HG03432 (cell line): ENCODE data around the gene ULK4.
"Not testable (repeated sequence)": the region's sequence is repeated elsewhere in the genome, so short reads cannot be mapped to it uniquely, and the experiment has no call there.

ENCODE experiments used
- ATAC-seq: cut with Tn5 transposase; IDR thresholded peaks from one replicate; pipeline ENCODE4 v1.9.1; 2021; ENCODE audit warnings: mild to moderate bottlenecking, moderate library complexity; ENCODE audit not compliant: unreplicated experiment

ULK4 gene

DNA sequence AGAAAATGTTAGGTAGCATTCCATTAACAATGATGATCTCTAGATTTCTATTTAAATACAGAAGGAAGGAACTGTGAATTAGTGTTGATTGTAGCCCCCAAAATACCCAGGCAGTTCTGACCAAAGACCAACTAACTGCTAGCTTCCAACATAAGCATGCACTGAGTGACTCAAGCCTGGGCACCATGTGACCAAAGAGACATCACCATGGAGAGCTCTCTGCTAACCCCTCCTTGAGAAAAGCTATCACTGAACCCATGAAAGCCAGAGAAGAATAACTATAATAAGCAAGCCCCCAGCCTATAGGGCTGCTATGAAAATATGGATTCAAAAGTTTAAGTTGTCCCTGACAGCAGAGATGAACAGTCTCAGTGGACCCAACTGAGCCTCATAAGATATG lies 310.2 kb downstream of the ULK4 start:
- no peak for ATAC-seq

DNA sequence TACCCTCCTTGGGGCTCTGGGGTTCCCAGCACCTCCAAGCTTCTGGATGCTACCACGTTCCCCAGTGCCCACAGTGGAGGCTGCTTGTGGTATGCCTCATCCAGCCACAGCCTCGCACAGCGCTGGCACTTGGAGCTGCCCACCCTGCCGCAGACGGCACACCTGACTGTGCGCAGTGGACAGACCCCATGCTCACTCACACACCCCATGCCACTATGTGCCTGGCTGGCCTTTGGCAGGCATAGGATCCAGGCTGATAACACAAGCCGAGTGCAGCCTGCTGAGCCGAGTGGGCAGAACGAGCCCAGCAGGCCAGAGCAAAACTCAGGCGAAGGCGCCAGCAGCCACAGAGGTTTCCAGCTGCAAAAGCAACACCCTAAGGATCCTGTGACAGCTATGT lies 311.5 kb downstream of the ULK4 start:
- ATAC-seq, result no peak

DNA sequence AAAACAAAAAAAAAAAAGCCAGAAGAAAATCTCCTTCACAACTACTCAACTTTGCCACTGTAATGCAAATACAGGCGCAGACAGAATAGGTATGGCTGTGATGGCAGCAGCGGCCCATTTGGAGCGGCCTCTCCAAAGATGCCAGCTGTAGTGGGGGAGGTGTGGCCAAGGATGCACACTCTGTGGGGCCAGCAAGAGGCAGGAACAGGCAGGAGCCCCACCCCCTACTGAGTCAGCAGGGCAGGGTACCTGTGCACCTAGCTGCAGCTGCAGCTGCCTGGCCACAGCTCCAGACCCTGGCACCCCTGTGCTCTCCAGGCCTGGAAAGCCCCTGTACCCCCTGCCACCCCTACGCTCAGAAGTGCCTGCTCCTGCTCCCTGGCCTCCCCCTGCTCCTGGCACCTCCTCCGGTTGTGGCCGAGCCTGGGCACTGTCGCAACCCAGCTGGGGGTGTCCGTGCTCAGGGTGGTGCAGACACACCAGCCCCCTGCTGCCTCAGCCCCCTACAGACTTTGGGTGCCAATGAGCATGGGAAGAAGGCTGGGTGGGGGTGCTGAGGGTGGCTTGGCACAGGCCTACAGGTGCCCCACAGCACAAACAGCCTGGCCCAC lies 312.7 kb downstream of the ULK4 start:
- ATAC-seq, result no peak

DNA sequence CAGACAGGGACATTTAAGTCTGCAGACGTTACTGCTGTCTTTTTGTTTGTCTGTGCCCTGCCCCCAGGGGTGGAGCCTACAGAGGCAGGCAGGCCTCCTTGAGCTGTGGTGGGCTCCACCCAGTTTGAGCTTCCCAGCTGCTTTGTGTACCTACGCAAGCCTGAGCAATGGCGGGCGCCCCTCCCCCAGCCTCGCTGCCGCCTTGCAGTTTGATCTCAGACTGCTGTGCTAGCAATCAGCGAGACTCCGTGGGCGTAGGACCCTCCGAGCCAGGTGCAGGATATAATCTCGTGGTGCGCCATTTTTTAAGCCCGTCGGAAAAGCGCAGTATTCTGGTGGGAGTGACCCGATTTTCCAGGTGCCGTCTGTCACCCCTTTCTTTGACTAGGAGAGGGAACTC lies 314.2 kb downstream of the ULK4 start:
- ATAC-seq, result not testable (repeated sequence)

DNA sequence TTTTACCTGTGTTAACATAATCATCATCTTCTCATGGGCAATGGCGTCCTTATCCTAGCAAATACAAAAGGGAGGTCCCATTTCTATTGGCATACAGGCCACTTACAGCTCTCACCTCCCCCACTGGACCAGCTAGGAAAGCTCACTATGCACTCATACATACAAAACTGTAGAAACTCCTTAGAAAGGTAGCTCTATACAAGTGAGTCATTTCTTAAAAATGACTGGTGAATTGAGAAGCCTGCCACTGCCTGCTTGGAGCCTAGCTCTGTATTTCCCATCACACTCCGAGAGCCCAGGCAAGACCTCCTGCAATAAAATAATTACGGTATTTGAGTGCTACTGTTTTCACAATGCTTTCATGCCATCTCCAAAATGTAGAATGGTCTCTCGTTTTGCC lies 321.8 kb downstream of the ULK4 start:
- ATAC-seq, result no peak

DNA sequence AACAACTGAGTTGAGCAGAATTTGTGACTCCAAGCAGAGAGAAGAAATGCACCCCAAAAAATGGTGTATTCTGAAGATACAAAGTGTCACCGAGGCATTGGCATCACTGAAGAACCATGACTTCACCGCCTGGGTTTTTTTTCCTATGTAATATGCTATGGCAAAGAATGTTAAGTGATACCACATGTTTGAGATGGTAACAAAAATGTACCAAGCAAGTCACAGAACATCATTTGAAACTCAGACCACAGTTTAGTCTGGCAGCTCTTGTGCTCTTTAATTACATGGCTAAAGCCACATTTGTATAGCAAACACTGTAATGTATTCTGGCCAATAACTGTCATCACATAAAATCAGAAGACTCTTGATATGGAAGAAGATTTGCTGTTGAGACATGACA lies 323.5 kb downstream of the ULK4 start:
- no peak for ATAC-seq

DNA sequence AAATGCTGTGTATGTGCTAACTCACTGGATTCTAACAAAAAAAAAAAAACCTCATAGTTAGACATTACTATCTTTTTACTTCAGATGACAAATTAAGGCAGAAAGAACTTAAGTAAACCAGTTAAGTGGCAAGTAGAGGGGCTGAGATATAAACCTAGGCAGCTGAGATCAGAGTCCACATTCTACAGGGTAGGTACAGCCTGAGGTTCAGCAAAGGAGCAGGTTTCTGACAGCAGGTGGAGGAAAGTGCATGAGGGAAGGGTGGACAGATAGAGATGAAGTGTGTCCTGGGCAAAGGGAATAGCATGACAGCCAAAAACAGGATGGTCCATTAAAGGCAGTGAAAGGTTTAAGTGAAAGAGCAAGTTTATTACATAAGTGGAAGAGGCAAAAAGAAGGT lies 329.2 kb downstream of the ULK4 start:
- no peak for ATAC-seq

DNA sequence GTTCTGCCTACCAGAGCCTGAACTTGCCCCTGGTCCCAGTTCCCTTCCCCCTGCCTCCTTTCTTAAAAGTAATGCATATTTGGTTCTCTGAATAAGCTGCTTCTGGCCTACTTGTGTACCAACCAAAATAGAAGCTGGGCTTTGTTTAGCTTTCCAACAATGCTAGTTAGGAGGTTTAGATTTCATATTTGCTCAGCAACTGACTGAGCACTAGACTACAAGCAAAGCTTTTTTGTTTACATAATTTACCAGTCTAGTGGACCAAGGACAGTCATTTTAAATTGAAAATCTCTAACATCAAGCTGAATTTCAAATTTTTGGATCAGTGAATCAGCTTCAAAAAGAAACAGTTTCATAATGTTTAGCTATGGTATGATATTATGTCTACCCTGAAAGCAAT lies 331.2 kb downstream of the ULK4 start:
- ATAC-seq, result no peak

DNA sequence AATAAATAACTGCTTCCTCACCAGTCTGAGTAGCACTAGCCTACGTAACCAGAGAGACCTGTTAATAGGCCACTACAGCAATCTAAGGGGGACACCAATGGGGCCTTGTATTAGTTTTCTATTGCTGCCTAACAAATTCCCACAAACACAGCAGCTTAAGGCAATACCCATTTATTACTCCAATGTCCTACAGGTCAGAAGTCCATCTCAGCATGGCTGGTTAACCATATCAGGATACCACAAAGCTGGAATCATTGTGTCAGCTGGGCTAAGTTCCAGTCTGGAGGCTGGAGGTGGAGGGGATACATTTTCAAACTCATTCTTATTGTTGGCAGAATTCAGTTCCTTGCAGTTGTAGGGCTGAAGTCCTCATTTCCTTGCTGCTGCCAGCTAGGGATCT lies 331.9 kb downstream of the ULK4 start:
- ATAC-seq, result no peak

DNA sequence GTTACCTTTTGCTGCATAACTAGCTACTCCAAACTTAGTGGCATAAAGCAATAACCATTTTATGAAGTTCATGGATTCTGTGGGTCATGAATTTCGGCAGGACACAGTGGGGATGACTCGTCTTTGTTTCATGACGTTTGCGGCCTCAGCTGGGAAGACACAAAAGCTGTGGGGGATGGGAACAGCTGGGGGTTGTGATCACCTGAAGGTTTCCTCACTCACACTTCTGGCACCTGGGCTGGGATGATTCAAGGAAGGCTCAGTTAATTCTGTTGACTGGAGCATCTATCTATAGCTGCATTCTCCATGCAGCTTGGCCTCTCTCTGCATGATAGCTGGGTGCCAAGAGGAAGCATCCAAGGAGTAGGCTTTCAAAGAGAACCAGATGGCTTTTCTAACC lies 332.8 kb downstream of the ULK4 start:
- ATAC-seq, result no peak

DNA sequence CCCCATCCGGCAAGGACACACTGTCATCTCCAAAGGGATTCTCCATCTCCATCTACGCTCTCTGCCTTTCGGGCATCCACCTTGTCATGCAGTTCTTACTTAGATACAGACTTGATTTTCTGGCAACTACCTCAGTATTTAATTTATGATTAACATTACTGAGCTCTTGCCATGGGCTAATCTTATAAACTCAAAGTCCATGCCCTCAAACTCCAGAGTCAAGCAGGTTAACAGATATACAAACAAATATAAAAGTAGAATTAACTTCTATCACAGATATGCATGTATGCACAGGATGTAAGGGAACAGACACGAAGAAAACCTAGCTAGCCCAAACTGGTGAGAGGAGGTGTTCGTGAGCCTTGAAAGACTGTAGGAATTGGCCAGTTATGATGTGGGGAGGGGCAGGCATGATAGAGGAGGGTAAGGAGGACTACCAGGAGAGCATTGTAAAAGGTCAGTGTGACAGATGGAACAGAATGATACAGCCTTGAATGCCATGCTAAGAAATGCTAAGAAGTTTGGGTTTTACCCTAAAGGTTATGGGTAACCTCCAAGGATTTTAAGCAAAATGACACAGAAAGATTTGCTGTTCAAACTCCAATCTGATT lies 334.3 kb downstream of the ULK4 start:
- ATAC-seq, result no peak

DNA sequence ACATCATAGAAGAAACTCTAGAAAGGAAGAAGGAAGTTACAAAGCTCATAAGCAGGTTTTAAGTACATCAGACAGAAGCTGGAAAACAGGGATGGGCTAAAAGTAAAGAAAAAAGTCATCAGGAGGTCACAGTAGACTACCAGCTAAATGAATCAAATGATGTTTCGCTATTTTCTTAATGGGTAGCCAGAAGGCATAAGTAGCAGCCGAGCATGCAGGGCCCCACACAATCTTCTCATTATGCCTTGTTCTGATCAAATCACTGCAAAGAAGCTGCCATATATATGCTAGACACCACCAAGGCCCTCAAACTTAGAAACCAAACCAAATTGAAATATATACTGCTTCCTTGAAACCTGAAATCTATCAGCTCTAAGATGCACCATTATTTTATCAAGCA lies 349.1 kb downstream of the ULK4 start:
- no peak for ATAC-seq

DNA sequence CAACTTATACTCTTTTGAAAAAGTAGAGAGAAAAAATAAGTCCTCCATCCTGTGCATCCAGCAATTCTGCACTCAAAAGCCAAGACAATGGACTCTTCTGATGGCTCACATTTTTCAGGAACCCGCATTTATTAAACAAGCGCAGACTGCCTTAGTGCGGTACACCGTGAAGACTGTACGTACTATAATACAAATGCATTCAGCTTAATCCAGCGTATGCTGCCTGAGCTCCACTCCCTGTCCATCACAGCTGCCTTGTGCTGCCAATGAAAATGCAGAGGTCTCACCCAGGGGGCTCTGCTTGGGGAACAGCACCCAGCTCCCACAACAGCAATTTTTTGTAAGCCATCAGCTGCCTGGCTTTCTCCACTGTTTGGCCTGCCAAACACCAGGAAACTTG lies 350.9 kb downstream of the ULK4 start:
- no peak for ATAC-seq

DNA sequence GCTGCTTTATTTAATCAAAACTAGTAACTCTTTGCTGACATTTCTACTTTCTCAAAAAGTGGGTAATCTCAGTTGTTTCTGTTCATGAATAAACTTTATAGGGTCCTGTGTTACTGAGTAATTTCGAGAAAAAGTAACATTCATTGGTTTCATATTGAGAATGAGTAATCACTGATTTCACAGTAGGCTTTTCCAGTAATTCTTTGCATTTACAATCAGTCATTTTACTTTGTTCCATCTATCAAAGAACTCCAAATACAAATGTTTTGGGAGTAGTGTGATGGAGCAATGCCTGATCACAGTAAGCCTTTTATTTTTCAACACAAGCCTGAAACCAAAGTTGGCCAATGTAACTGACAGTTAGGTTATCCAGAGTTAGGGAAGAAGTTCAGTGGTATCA lies 353.6 kb downstream of the ULK4 start:
- no peak for ATAC-seq

DNA sequence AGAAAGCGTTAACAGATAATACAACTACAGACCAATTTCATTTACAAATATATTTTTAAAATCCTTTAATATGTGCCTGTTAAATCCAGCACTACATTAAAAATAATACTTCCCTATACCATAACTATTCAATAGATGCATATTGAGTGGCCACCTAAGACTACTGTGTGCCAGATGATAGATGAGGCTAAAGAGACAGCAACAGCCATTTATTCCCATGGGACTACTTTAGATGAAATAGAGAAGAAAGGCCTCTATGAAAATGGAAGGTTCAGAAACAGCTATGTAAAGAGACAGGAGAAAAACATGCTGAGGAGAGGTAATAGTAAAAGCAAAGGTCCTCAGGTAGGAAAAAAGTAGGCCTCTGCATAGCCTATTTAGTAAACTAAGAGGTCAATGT lies 358.1 kb downstream of the ULK4 start:
- no peak for ATAC-seq

DNA sequence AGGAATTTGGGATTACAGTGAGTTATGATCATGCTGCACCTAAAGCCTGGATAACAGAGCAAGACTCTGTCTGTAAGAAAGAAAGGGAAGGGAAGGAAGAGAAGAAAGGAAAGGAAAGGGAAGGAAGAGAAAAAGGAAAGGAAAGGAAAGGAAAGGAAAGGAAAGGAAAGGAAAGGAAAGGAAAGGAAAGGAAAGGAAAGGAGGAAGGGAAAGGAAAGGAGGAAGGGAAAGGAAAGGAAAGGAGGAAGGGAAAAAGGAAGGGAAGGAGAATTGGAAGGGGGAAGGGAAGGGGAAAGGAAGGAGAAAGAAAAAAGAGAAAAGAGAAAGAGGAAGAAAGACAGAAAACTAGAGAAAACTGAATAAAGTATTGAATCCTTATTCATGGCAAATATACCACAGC lies 359.8 kb downstream of the ULK4 start:
- no peak for ATAC-seq

DNA sequence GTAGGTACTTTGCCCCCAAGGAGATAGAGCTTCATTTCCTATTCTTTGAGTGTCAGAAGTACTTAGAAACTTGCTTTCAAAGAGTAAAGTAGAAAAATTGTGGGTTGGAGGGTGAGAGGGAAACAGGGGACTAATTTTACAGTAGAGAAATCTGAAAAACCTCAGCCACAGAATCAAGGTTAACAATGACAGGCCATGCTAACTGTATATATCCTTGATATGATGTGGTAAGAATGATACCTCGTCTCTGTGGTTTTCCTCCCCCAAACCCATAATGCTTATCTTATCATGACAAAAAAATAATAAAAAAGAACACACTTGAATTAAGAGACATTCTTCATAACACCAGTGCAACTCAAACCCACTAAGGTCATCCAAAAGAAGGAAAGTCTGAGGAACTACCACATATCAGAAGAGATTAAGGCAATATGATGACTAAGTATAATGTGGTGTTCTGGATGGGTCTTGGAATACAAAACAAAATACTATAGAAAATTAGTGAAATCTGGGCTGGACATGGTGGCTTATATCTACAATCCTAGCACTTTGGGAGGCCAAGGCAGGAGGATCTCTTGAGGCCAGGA lies 360.4 kb downstream of the ULK4 start:
- no peak for ATAC-seq

DNA sequence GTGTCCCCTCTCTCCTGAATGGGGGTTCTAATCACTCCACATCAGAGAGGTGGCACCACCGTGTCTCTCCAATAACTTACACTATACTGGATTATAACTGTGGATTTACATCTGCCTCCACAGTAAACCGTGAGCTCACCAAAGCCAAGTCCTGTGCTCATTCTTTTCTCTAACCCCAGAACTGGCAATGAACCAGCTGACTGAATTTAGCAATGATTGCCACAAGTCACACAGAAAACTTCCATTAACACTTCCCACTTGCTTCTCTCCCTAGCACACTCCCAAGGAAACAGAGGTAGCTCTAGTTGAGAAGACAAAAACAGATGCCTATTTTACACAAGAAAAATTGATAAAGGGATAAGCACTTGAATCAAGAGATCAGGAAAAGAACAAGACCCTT lies 361.3 kb downstream of the ULK4 start:
- no peak for ATAC-seq

DNA sequence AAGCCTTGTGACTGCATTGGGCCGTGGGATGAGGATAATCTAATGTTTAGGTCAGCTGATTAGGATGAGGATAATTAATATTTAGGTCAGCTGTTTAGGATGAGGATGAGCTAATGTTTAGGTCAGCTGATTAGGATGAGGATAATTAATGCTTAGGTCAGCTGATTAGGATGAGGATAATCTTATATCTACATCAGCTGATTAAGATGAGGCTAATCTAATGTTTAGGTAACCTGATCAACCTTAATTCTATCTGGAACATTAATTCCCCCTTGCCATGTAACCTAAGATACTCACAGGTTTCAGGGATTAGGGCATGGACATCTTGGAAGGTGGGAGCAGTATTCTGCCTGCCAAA lies 362.8 kb downstream of the ULK4 start:
- no peak for ATAC-seq

DNA sequence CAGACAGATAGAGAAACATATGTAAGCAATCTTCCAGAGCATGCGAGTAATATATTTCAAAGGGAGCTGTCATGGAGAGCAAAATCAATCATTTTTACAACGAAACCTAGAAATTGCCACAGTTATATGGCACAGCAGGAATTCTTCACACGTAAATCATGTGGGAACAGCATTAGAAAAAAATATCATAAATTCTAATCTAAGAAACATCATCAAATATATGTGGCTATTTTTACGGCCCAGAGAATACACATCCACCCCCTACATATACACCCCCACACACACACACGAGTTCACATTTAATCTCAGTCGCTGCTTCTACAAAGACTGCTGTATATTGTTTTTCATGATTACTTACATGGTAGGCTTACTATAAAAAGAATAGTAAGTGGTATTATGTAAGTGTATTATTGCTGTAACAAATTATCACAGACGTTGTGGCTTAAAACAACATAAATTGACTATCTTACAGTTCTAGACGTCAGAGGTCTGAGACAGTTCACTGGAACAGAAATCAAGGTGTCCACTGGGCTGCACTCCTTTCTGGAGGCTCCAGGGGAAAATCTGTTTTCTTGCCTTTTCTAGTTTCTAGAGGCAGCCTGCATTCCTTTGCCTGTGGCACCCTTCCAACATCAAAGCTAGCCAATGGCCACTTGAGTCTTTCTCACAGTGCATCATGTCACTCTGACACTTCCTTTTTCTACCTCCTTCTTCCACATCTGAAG lies 363.3 kb downstream of the ULK4 start:
- no peak for ATAC-seq

DNA sequence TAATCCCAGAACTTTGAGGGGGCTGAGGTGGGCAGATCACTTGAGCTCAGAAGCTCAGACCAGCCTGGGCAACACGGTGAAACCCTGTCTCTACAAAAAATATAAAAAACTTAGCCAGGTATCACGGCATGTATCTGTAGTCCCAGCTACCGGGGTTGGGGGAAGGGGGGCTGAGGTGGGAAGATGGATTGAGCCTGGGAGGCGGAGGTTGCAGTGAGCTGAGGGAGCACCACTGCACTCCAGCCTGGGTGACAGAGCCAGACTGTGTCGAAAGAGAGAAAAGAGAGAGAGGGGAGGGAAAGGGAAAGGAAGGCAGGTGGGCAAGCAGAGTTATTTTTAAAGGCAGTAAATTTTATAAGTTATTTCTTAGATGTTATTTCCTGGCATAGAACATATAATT lies 368.1 kb downstream of the ULK4 start:
- no peak for ATAC-seq

DNA sequence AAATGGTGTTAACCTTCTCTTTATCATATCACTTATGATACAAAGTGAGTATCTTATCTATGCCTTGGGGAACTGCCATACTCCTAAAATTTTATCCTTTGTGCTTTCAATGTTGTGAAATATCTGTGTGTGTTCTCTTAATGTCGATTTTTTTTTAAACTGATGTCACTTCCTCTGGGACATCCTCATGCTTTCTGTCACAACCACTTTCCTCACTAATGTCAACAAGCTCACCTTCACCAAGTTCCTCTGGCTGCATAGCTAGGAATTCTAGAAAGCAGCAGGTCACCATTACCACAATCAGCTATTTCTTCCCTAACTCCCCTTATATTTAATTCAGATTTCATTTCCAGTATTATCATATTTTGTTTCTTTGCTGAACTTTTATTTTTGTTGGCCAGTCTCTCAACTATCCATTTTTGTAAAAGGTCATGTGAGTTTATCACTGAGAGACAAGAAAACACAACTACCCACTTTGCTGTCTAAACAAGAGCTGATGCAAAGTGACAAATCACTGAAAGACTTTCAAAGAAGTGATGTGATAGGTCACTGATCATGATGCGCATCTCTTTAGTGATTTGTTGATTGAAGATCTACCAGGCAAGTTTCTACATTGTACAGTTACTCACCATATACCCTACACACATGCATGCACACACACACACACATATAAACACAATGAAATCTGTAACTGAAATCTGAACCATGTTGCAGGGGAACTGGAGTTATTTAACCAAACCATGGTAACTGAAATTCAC lies 369.0 kb downstream of the ULK4 start:
- no peak for ATAC-seq
